BJ (cell line): ENCODE measurements around the gene FBXO47. TPM values are rescaled to one million over a fixed set of nuclear protein-coding genes. Genes with fewer than 3 reads are reported as not detected.

Source experiments
- CTCF ChIA-PET: fragments of 350-600 bp; formaldehyde crosslinking; extraction: SDS; loops from one replicate; lab custom pipeline; 2021; ENCODE audit warnings: antibody characterized with exemption, inconsistent platforms; lab: Yijun Ruan, JAX
- POLR2A ChIA-PET: fragments of 300-600 bp; sonication (Branson Sonifier 250); formaldehyde crosslinking; extraction: SDS; loops from one replicate; lab custom pipeline; 2021; ENCODE audit warnings: antibody characterized with exemption; lab: Charles Lee
- DNase-seq: peaks from one replicate; pipeline ENCODE4 v3.0.0-alpha.2; 2011; ENCODE audit warnings: low read depth
- H3K27me3 ChIP-seq: 2 replicates; pipeline ENCODE4 v1.6.0; 2011; ENCODE audit warnings: low read length; ENCODE audit not compliant: control insufficient read depth, insufficient read depth
- H3K36me3 ChIP-seq: 2 replicates; pipeline ENCODE4 v1.5.1; 2011; ENCODE audit warnings: low read length; ENCODE audit not compliant: control insufficient read depth, insufficient read depth
- H3K4me3 ChIP-seq: 2 replicates; pipeline ENCODE4 v1.5.1; 2011; ENCODE audit warnings: low read depth, mild to moderate bottlenecking, control low read depth, low read length
- CTCF ChIP-seq: IDR thresholded peaks from 2 replicates; pipeline ENCODE4 v1.5.1; 2011; ENCODE audit warnings: low read depth, mild to moderate bottlenecking, control low read depth, inconsistent platforms, low read length, moderate library complexity; ENCODE audit not compliant: insufficient read depth
- polyA plus RNA-seq: library from polyadenylated mRNA; depleted of rRNA; stranded (reverse); fragments of >200 nt; gene quantifications from 2 replicates; pipeline ENCODE4 v1.2.3, GENCODE V29; 2011

FBXO47 gene
- polyA plus RNA-seq, 1 experiment: not detected

- TF ChIP-seq CTCF: no peak
- ChIA-PET CTCF (no interaction called here), POLR2A (no interaction called here)
- DNase-seq: no peak
- no peaks in the 10 kb centered on the region for H3K27me3 ChIP-seq
- H3K36me3 ChIP-seq: no peaks in the 10 kb centered on the region
- H3K4me3 ChIP-seq: no peak overlapping the region
Measured at GRCh38 chr17:38969281-38969680, 2.1 kb upstream of the FBXO47 start.

- ChIA-PET POLR2A (interaction anchor here (0.6 kb wide), 1 partner anchor 1488 kb away, joined by 3 read pairs; no protein-coding TSS in a partner anchor), CTCF (interaction anchor here (1.0 kb wide), 1 partner anchor 10 kb away, joined by 3 read pairs; no protein-coding TSS in a partner anchor)
- DNase-seq: no peak
- no peak for TF ChIP-seq CTCF
- H3K36me3 ChIP-seq: no peaks in the 10 kb centered on the region
- no peaks in the 10 kb centered on the region for H3K27me3 ChIP-seq
- H3K4me3 ChIP-seq: no peak overlapping the region
Measured at GRCh38 chr17:38961413-38961812, 5.8 kb downstream of the FBXO47 start.

- Histone ChIP-seq H3K36me3 (no peaks in the 10 kb centered on the region), H3K4me3 (no peak overlapping the region), H3K27me3 (no peaks in the 10 kb centered on the region)
- CTCF ChIA-PET: interaction anchor here (0.8 kb wide), 1 partner anchor 79 kb away, joined by 3 read pairs; no protein-coding TSS in a partner anchor
- TF ChIP-seq CTCF: no peak
- POLR2A ChIA-PET: no interaction called here
- no peak for DNase-seq
Measured at GRCh38 chr17:38960402-38960801, 6.8 kb downstream of the FBXO47 start.

GRCh38 chr17:38959508-38959907 is 7.7 kb downstream of the FBXO47 start:
- no peak for DNase-seq
- ChIA-PET POLR2A (no interaction called here), CTCF (no interaction called here)
- Histone ChIP-seq H3K36me3 (no peaks in the 10 kb centered on the region), H3K27me3 (no peaks in the 10 kb centered on the region), H3K4me3 (no peak overlapping the region)
- no peak for TF ChIP-seq CTCF

GRCh38 chr17:38958756-38959155 is 8.4 kb downstream of the FBXO47 start:
- CTCF ChIA-PET: interaction anchor here (1.0 to 1.3 kb wide), 3 partner anchors 8 to 13 kb away, joined by 3 to 6 read pairs (median 3); partner anchors contain the start of gene FBXO47
- no peaks in the 10 kb centered on the region for H3K36me3 ChIP-seq
- H3K27me3 ChIP-seq: no peaks in the 10 kb centered on the region
- no peak for TF ChIP-seq CTCF
- DNase-seq: peak; percentile 46
- POLR2A ChIA-PET: interaction anchor here (0.5 to 0.7 kb wide), 3 partner anchors 24 to 274 kb away, joined by 3 to 16 read pairs (median 3); no protein-coding TSS in a partner anchor
- no peak overlapping the region for H3K4me3 ChIP-seq
